Measurements from ENCODE around the gene ONECUT2.
"Not testable (repeated sequence)": the region's sequence is repeated elsewhere in the genome, so short reads cannot be mapped to it uniquely, and the experiment has no call there.

The ONECUT2 gene

DNA sequence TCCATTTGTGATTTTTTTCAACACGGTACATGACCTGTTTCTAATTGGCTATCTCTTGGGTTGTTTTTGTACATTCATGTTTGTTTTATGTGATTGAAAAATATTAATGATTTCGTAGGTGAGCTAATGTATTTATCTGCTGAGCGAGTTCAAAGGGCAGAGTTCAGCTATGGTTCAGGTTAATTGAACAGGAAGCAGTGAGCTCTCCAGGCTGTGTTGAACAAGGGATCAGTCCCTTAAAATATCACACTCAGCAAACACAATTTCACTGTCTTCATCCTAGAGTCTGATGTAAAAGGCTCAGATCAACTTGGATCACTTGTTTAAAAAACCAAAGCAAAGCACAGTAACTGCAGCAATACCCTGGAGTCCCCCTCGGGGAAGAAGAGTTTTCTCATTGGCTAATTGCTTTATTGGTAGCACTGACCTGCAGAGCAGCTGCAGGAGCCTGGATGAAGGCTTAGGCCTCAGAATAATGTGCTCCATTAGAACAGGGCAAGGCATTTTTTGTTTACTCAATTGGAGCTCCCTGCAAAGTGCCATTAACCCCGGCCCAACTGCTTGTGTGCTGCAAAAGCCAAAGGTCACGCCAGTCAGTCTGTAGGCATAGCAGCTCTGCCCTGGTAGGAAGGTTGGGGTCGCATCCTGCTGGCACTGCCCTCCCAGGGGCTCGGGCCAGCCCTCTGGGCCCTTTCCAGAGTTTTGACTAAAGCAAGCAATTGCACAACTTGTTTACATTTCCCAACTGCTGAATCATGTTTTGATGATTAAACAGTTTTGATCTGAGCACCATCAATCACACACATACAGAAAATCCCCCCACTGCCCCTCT, 10.5 kb downstream of the ONECUT2 start:
- DNase-seq (ENCODE audit: low read depth in 2 of 2, low spot score in 1 of 2), result no peak

DNA sequence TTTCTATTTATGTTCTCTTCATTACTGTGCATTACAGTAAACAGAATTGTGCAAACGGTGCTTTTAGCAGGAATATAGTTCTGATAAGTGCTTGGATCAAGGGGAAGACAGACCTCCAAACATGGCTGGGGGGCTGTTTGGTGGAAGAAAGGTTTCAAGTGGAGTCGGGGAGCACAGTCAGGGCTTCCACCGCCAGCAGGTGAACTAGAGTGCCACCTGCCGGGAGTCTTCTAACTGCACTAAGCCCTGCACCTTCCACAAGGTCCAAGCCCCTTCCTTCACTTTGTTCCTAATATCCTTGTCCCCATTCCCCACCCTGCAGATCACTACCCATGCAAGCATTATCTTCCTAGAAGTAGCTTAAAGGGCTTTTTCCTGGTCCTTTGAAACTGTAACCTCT, 11.1 kb downstream of the ONECUT2 start:
- DNase-seq (ENCODE audit: low read depth in 2 of 2, low spot score in 1 of 2), result no peak

DNA sequence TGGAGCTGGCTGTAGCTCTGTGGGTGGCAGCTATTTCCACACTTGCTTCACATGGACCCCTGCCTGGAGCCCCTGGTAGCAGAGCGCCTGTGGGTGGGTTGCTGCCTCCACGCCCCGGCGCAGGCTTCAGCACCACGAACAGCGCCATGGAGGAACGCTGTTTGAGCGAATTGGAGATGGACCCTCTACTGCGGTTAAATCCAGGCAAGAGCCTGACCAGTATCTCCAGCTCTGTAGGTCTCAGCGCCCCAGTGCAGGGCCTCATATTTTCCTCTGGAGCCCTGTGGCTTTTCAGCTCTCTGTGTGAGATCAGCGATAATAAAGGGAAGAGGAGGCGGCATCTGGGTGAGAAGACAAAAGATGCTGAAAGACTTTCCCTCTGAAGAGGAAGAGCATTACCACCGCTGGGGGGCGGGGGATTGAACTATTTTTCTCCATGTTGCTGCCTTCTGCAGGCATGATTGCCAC, 12.0 kb downstream of the ONECUT2 start:
- no peak for DNase-seq (ENCODE audit: low read depth in 2 of 2, low spot score in 1 of 2)

DNA sequence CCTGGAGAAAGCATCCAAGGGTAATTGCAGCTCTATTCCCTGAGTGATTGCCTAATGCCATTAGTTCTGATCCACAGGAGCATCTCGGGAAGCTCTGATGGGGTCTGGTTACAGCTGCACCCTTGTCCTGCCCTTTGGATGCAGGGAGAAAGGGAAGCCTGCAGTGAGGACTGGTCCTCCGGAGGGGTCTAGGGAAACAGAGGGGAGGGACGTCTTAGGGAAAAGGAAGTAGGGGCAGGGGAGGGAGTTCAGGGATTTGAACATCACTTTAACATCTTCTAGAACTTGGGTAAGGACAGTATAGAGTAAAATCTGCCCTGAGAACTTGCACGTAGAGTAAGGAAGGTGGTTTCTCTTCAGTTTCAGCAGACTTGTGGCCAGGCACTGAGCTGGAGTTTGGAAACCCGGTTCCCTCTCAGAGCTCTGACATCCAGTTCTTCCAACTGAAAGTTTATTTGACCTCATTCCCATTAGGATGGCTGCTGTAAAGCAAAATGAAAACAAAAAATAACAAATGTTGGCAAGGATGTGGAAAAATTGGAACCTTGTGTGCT, 20.5 kb downstream of the ONECUT2 start:
- no peak for DNase-seq (ENCODE audit: low read depth in 2 of 2, low spot score in 1 of 2)

DNA sequence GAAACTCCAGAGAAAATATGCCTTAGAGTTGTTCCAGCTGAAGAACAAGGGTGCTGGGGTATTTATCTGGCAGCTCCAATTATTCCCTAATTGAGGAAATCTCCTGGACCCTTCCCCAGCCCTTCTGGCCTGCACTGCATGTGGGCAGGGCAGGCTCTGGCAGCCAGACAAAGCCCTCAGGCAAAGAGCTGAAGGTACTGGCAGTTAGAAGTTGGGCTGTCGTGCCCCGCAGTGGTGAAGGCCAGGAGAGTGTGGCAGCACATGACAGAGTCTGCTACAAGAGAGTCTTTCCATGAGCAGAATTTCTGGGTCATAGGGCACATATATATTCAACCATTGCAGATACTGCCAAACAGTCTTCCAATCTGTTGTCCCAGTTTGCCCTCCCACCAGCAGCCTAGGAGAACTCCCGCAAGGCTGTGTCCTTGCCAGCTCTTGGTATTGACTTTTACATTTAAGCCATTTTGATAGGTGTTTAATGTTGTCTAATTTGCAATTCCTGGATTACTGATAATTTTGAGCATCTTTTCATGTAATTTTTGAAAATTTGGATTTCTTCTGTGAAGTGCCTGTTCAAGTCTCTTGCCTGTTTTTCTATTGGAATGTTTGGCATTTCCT, 26.6 kb downstream of the ONECUT2 start:
- DNase-seq (ENCODE audit: low read depth in 2 of 2, low spot score in 1 of 2), result no peak

DNA sequence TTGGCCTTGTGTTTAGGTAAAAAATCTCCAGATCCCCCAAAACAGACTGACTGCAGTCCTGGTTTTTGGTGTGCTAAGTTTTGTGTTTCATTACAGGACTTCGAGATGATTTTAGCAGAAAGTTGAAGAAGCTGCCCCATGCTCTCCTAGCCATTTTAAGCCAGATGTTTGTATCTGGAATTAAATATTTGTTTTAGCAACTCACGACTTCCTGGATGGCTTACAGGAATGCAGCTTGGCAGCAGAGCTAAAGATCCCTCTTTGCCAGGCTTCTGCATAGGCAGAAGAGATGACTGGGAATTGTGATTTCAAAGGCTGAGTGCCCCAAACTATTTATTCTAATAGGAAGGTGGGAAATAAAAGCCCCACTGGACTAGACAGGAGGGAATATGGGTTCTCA, 31.1 kb downstream of the ONECUT2 start:
- no peak for DNase-seq (ENCODE audit: low read depth in 2 of 2, low spot score in 1 of 2)

DNA sequence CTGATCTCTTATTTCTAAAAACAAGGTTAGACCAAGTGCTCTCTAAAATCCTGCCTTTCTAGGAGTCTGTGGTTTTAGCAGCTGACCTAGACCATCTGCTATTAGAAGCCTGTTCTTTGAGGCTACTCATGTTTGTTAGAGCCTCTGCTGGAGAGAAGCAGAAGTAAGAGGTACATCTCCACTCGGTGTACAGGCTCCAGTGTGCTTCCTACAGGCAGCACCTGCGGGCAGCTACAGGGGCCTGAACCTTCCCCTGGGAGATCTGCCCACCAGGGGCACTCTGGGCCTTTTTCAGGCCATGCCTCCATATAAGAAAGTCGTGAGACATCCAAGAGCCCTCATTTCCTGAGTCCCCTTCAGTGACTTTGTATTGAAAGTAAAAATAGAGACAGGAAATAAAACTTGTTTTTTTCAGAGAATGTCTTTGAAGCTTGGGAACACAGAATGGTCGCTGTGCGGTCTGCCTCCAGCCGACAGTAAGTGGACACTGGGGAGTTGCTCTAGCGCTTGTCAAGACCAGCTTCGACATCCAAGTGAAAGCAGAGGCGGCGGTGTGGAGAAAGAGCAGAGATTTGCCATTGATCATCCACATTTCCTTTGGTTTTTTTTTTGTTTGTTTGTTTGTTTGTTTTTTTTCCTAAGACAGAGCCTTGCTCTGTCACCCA, 31.7 kb downstream of the ONECUT2 start:
- DNase-seq (ENCODE audit: low read depth in 2 of 2, low spot score in 1 of 2), result no peak

DNA sequence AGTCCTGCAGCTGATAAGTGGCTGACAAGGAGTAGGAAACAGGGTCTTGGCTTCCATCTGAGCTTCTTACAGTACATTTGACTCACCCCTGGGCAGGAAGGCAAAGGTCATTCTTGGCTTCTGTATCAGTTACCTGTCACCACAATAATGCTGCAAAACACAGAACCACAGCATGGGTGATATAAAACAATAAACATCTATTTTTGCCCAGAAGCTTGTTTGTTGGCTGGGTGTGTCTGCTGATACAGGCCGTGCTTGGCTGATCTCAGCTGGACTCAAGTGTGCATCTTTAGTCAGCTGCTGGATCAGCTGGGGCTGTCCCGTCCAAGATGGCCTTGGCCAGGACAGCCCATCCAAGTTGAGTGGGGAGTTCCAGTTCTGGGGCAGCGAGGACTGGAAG, 34.7 kb downstream of the ONECUT2 start:
- no peak for DNase-seq (ENCODE audit: low read depth in 2 of 2, low spot score in 1 of 2)

DNA sequence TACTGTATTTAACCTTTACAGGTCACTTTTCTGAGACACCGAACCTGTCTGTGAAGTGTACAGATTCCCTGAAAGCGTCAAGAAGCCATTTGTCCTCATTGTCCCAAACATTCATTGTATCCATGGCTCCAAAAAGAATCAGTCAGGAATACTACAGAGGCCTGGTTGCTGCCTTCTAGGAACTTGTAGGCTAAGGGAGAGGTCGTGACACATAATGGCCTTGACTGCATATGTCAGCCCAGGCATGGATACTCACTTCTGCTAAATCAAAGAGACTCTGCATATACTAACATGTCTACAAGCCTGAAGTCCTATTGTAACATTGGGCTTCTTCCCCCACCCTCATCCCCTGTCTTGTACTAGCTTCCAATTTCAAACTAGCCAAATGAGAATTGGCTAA, 40.2 kb downstream of the ONECUT2 start:
- no peak for DNase-seq (ENCODE audit: low read depth in 2 of 2, low spot score in 1 of 2)

DNA sequence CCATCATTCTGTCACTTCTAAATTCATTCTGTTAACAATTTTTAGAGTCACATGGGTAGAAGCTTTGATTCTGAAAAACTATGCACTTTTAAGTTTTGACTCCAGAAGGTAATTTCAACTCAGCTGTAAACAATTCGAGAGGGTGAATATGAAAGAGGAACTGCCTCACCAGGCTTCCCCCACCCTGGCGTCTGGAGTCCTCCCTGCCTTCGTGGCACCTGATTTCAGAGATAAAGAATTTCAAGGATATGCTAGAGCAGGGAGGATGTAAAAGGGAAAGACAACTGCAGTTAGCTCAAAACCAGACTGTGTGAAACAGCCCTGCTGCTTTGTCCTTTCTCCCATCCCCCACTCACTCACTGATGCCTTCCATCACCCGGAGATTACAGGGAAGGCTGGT, 40.7 kb downstream of the ONECUT2 start:
- no peak for DNase-seq (ENCODE audit: low read depth in 2 of 2, low spot score in 1 of 2)

DNA sequence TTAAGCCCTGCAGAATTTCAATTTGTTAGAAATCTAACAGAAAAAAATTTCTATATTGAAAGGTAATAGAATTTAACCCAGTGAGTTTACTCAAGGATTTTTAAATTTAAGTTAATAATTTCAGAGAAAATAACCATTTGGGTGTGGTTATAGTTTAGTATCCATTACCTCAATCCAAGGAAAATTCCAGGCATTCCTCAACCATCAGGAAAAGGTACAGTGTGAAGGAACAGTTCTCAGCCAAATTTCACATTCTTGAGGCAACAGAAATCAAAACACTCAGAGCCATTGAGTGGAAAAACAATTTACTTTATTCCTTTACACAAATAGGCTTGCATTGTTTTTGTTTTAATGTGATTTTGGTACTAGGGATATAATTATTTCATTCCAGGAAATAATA, 45.6 kb downstream of the ONECUT2 start:
- no peak for DNase-seq (ENCODE audit: low read depth in 2 of 2, low spot score in 1 of 2)

DNA sequence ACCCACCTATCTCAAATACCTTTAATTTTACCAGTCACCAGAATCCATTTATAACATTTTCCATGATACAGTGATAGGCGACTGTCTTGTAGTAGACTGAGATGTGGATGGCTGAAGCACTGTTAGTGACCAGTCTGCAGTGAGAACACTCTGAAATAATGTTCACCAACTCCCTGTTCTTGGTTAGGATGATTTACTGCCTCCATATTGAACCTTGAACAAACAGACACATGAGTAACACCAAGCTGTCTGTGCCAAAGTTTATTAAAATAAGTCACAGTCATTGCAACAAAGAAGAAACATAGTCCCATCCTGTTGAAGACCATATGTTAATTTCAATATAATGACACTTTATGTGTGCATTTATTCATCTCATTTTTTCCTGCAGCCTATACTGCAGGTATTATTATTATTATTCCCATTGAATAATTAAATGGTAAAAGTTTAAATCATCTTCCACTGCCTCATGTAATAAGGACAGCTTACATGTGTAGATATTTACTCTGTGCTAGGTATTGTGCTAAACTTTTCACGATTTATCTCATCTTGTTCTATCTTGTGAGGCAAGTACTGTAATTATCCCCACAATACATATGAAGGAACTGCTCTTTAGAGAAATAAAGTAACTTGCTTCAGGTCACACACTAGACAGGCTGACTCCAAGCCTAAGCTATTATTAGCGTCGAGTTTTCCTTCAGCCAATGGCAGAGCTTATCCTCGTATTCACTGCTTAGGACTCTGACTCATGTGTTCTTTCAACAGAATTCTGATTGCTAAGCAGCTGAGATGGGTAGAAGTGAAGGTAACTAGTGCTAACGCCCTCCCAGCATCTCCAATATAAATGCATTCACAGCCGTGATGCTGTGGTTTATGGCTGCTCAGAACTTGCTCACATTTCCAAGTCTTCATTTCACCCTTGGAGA, 62.5 kb downstream of the ONECUT2 start:
- DNase-seq (ENCODE audit: low read depth in 2 of 2, low spot score in 1 of 2), result no peak

DNA sequence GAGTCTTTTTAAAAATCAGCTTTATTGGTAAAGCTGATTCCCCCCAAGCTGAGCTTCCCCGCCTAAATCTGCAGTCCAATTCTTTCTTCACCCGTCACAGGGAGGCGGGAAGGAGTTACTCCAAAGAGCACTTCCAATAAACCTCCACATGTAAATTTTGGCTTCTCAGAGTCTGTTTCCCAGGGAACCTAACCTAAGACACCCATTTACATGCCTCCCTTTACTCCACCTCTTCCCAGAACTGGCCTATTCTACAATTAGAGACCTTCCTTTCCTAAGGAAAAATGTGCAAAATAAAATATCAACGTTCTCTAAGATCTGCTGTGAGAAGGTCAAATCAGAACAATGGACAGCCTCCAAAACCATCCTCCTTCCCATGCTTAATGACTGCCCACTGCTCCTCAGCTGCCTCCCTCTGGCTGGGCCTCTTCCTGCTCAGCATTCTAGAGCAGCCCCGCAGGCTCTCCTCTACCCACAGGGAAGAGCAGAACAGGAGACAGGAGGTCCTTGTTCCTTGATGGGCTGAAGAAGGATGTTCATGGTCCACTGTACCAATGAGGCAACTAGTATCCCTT, 63.6 kb downstream of the ONECUT2 start:
- DNase-seq (ENCODE audit: low read depth in 2 of 2, low spot score in 1 of 2), result no peak

DNA sequence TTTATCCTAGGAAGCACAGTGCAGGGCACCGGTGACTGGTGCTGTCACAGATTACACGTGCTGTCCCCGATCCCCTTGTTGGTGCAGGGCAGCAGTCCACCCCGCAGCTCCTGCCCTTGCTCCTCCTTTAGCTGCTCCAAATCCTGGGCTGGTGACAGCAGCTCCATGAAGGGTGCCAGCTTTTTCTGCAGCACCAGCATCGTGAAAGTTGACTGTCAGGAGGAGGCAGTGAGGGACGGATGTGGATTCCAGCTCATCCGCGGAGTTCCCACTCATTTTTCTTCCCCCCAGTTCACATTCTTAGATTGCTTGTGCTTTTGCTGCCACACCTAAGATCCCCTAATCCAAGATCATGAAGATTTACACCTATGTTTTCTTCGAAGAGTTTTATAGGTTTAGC, 67.5 kb downstream of the ONECUT2 start:
- DNase-seq (ENCODE audit: low read depth in 2 of 2, low spot score in 1 of 2), result no peak

DNA sequence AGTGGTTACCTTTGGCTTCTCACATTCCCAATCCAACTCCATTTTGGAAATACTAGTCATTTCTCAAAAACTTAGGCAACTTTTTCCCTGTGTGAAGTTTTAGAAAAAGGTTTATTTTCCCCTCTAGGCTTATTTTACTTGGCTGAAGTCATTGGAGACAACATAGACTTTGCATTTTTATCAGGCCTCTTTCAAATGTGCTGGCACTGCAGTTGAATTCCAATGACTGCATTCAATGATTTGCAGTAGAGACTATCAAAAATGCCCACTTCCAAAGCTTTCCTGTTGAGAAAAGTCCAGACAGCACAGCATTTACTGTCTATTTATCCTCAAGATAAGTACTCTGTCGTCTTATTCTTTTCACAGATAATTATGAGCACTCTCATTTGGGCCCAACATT, 70.1 kb downstream of the ONECUT2 start:
- DNase-seq (ENCODE audit: low read depth in 2 of 2, low spot score in 1 of 2), result no peak

DNA sequence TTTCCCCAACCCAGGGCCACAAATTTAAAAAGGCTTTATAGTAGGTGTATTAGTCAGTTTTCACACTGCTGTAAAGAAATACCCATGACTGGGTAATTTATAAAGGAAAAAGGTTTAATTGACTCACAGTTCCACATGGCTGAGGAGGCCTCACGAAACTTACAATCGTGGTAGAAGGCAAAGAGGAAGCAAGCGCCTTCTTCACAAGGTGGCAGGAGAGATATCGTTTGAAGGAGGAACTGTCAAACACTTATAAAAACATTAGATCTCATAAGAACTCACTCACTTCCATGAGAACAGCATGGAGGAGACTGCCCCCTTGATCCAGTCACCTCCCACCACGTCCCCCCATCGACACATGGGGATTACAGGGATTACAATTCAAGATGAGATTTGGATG, 80.9 kb downstream of the ONECUT2 start:
- no peak for DNase-seq (ENCODE audit: low read depth in 2 of 2, low spot score in 1 of 2)

DNA sequence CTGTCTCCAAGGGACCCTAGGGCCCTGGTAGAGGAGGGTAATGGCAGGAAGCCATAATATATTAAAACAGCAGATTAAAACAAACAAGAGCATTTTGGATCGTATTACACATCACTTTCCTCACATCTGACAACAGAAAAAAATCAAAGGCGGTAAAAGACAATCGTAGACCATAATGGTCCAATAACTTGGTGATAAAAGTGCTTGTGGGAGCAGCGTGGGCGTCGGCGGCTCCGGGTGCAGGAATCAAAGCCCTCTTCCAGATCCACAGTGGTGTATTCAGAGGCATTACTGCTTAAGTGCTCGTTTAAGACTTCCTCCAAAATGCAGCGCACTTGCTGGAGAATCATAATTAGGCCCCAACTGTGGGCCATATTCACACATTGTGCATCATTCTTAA, 83.4 kb downstream of the ONECUT2 start:
- DNase-seq (ENCODE audit: low read depth in 2 of 2, low spot score in 1 of 2), result no peak

DNA sequence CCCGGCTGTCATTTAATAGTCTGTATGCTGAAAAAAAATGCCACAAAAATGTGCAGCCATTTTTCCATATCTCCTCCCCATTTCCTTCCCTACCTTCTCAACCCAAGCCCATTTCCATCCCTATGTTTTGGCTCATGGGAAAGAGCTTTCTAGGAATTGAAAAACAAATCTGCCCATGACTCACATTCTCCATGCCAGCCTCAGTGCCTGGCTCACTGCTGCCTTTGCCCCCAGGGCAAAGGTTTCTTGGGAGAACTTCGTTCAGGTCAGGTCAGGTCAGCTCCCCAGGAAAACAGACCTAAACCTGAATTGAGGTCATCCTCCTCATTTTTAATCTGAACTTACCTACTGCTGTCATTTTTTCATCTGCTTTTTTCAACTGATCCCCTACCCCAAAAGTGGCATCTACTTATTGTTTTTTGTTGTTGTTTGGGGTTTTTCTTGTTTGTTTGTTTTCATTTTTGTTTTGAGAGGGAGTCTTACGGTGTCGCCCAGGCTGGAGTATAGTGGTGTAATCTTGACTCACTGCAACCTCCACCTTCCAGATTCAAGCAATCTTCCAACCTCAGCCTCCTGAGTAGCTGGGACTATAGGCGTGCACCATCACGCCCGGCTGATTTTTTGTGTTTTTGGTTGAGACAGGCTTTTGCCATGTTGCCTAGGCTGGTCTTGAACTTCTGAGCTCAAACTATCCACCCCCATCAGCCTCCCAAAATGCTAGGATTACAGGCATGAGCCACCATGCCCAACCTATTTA, 84.7 kb downstream of the ONECUT2 start:
- no peak for DNase-seq (ENCODE audit: low read depth in 2 of 2, low spot score in 1 of 2)

DNA sequence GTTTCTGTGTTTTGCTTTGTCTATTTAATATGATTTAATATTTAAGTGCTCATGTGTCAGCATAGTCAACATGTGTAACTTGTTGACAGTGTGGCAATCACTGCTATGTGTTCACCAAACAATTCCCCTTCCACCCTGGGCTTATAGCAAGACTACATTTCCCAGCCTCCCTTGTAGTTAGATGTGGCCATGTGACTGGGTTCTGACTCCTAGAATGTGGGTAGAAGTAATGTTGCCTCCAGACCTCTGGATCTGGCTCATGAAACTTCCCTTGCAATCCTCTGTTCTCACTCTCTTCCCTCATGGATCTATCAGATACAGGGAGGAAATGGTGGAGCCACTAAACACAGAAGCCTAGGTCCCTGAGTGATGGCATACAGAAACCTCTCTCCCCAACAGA, 87.2 kb downstream of the ONECUT2 start:
- DNase-seq (ENCODE audit: low read depth in 2 of 2, low spot score in 1 of 2), result not testable (repeated sequence)
